ENCODE measurements around the gene NDUFAF8.

Gene NDUFAF8

DNA sequence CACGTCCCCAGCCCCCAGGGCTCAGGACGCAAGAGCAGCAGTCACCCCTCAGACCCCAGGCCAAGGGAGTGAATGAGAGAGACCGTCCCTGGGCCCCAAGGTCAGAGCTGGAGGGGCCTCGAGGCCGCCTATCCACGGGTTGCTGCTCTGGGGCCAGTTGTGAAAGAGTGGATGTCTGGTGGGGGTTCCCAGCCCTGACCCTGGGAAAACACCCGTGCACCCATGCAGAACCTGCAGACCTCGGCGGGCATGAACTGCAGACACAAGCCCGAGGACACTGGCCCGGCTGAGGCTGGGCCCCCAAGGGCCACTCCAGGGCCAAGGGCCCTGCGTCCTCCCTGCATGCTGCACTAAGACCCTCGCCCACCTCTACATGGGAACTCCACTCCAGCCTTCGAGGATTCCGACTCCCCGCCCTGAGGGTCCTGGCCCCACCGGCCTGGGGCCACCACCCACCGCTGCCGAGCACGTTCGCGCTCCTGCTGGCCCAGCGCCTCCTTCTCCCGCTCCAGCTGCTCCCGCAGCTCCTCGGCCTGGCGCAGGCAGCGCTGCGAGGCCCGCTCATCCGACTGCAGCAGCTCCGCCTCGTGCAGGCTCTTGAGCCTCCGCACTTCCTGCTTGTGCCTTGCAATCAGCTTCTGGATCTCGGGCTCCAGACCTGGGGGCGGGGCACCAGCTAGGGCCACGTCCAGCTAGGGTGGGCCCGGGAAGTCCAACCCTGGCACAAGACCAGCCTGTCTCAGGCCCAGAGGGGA is 45.5 kb upstream of the NDUFAF8 start:
- Histone ChIP-seq H3K4me2 (ENCODE audit: low read depth, low read length, poor library complexity, severe bottlenecking) (no peak overlapping the region), H3F3A (ENCODE audit: insufficient read depth) (no peaks in the 10 kb centered on the region), H3K36me3 (ENCODE audit: low read length) (no peaks in the 10 kb centered on the region), H3K9ac (ENCODE audit: low read length) (no peak overlapping the region), H3K27me3 (ENCODE audit: low read length) (no peaks in the 10 kb centered on the region), H3K9me3 (ENCODE audit: insufficient read depth, low read length) (no peaks in the 10 kb centered on the region), H3K27ac (ENCODE audit: low read depth, low read length) (no peak overlapping the region), H4K20me1 (ENCODE audit: low read depth, low read length) (no peaks in the 10 kb centered on the region), H3K4me3 (ENCODE audit: insufficient read depth, low read length, poor library complexity, severe bottlenecking) (no peak overlapping the region), H3K79me2 (ENCODE audit: insufficient read depth, low read length) (no peaks in the 10 kb centered on the region), H2AFZ (ENCODE audit: low read depth, low read length, severe bottlenecking) (no peak overlapping the region), H3K9me2 (replicated peaks; ENCODE audit: insufficient read depth, low read length) (no peaks in the 10 kb centered on the region)
- TF ChIP-seq, protein P1, sequence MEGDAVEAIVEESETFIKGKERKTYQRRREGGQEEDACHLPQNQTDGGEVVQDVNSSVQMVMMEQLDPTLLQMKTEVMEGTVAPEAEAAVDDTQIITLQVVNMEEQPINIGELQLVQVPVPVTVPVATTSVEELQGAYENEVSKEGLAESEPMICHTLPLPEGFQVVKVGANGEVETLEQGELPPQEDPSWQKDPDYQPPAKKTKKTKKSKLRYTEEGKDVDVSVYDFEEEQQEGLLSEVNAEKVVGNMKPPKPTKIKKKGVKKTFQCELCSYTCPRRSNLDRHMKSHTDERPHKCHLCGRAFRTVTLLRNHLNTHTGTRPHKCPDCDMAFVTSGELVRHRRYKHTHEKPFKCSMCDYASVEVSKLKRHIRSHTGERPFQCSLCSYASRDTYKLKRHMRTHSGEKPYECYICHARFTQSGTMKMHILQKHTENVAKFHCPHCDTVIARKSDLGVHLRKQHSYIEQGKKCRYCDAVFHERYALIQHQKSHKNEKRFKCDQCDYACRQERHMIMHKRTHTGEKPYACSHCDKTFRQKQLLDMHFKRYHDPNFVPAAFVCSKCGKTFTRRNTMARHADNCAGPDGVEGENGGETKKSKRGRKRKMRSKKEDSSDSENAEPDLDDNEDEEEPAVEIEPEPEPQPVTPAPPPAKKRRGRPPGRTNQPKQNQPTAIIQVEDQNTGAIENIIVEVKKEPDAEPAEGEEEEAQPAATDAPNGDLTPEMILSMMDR (IDR thresholded peaks at IDR 0.05; ENCODE audit: insufficient read depth, low read length, poor library complexity, severe bottlenecking): no peak
- no peak for TF ChIP-seq EZH2phosphoT487 (conservative IDR thresholded peaks at IDR 0.05; ENCODE audit: low read length)

DNA sequence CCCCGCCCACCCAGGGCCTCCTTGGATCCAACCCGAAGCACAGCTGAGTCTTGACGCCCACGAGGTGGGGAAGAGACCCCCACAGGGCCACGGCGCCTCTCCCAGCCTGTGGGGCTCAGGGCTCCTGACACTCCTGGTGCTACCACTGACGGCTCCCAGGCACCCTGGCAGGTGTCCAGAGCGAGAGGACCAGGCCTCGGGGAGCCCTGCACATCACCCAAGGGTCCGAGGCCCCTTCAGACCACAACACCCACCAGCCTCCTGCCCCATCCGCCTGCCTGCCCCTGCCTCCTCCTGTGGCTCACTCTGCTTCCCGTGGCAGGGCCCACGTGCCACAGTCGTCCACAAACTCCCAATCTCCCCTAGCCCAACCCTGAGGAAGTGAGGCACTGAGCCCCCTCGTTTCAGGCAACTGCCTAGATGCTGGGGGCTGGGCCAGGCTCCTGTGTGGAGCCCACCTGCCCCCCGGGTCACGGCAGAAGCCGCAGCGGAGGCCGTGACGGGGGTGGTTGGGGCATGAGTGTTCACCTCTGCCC is 44.8 kb upstream of the NDUFAF8 start:
- H3K9me3 ChIP-seq (ENCODE audit: insufficient read depth, low read length): no peaks in the 10 kb centered on the region

DNA sequence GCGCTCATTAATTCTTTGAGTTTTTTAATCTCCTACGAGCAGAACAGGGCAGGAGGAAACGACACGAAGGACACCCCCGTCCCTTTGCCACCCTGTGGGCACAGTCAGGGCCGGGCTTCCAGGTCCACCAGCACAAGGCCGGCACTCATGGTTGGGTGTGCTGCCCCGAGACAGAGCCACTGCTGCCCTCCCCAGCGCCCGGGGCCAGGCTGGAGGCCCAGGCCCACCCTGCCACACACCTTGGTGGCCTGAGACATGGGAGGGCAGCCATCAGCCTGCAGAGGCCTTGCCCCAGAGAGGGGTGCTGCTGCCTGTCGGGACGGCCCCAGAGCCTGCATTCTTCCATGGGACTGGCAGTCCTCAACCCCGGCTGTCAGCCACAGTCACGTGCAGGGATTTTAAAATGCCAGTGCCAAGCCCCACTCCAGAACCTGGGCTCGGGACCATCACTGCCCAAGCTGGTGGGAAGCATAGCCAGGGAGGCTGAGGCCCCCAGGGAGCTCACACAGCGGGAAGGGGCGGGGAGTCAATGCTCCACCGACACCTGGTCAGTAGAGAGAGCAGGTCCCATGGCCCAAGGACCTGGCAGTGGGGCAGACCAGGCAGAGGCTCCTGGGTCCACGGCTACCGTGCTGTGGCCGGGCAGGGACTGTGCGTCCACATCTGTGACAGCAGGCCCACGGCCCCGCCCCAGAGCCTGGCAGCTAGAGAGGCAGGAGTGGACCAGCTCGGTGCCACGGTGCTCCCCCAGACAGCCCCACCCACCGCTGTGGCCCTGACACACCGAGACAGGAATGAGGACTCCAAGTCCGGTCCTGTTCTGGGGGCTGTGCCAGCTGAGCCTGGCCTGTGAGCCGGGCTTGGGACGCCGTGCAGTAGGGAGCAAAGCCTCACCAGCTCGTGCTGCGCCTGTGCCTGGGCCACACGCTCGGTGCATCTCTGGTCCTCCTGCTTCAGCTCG is 43.9 kb upstream of the NDUFAF8 start:
- Histone ChIP-seq H3K36me3 (ENCODE audit: low read length) (no peaks in the 10 kb centered on the region), H4K20me1 (ENCODE audit: low read depth, low read length) (no peaks in the 10 kb centered on the region), H3K9me3 (ENCODE audit: insufficient read depth, low read length) (no peaks in the 10 kb centered on the region), H3K9me2 (replicated peaks; ENCODE audit: insufficient read depth, low read length) (no peaks in the 10 kb centered on the region), H3K27me3 (ENCODE audit: low read length) (no peaks in the 10 kb centered on the region), H3K4me3 (ENCODE audit: insufficient read depth, low read length, poor library complexity, severe bottlenecking) (no peak overlapping the region), H3K9ac (ENCODE audit: low read length) (no peak overlapping the region), H3F3A (ENCODE audit: insufficient read depth) (no peaks in the 10 kb centered on the region), H3K27ac (ENCODE audit: low read depth, low read length) (no peak overlapping the region), H2AFZ (ENCODE audit: low read depth, low read length, severe bottlenecking) (no peak overlapping the region), H3K4me2 (ENCODE audit: low read depth, low read length, poor library complexity, severe bottlenecking) (no peak overlapping the region), H3K79me2 (ENCODE audit: insufficient read depth, low read length) (no peaks in the 10 kb centered on the region)
- TF ChIP-seq, protein P1 (IDR thresholded peaks at IDR 0.05; ENCODE audit: insufficient read depth, low read length, poor library complexity, severe bottlenecking): no peak
- no peak for TF ChIP-seq EZH2phosphoT487 (conservative IDR thresholded peaks at IDR 0.05; ENCODE audit: low read length)

More for the DNA sequence above, 44.8 kb upstream of the NDUFAF8 start:
- no peaks in the 10 kb centered on the region for H3K9me2 ChIP-seq (replicated peaks; ENCODE audit: insufficient read depth, low read length)
- no peak overlapping the region for H3K4me3 ChIP-seq (ENCODE audit: insufficient read depth, low read length, poor library complexity, severe bottlenecking)
- no peaks in the 10 kb centered on the region for H3F3A ChIP-seq (ENCODE audit: insufficient read depth)
- H3K27me3 ChIP-seq (ENCODE audit: low read length): no peaks in the 10 kb centered on the region
- no peaks in the 10 kb centered on the region for H4K20me1 ChIP-seq (ENCODE audit: low read depth, low read length)
- H2AFZ ChIP-seq (ENCODE audit: low read depth, low read length, severe bottlenecking): no peak overlapping the region
- no peaks in the 10 kb centered on the region for H3K36me3 ChIP-seq (ENCODE audit: low read length)
- H3K4me2 ChIP-seq (ENCODE audit: low read depth, low read length, poor library complexity, severe bottlenecking): no peak overlapping the region
- no peak overlapping the region for H3K9ac ChIP-seq (ENCODE audit: low read length)
- no peak for TF ChIP-seq EZH2phosphoT487 (conservative IDR thresholded peaks at IDR 0.05; ENCODE audit: low read length)
- TF ChIP-seq, protein P1 (IDR thresholded peaks at IDR 0.05; ENCODE audit: insufficient read depth, low read length, poor library complexity, severe bottlenecking): no peak
- H3K27ac ChIP-seq (ENCODE audit: low read depth, low read length): no peak overlapping the region
- H3K79me2 ChIP-seq (ENCODE audit: insufficient read depth, low read length): no peaks in the 10 kb centered on the region
